NCI-H524 treated with DMSO at 0.1 percent for 48 hours (cell line): ENCODE measurements around the gene SRRM3.
"Not testable (repeated sequence)": the region's sequence is repeated elsewhere in the genome, so short reads cannot be mapped to it uniquely, and the experiment has no call there.

ENCODE experiments used
- DNase-seq: peaks from one replicate; lab custom pipeline; 2025; lab: John Stamatoyannopoulos, UW

The SRRM3 gene

DNA sequence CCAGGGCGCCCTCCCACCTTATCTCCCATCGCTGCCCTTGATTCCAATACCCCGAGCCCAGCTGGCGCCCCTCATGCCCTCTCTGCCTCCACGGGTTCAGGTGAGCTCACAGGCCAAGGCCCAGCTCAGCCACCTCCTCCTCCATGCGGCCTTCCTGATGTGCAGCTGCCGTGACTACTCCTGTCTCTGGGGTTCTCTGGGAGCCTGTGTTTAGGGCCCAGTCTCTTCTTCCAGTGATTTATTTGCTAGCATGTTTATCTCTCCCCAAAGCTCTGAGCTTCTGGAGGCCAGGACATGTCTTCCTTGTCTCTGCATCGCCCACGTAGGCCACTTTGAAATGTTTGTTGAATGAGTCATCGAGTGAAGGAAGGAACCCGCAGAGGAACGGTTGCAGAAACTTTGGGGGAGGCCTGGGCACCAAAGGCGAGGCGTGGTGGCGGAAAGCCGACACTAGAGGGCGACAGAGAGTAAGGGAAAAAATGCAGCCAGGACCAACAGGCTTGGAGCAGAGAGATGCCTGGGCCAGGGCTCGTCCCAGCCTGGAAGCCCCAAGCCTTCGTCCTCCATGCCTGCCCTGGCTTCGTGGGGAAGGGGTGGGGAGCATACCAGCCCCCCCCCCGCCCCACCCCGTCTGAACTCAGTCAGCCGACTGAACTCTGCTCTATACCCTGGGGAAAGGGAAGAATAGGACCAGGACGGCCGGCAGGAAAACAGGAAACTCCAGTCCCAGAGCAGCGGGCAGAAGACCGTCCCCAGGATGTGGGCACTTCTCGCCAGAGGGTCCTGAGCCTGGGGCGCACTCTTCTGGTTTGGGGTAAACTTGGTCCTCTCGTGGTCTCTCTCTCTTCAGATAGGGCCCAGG is 89.9 kb downstream of the SRRM3 start:
- no peak for DNase-seq

DNA sequence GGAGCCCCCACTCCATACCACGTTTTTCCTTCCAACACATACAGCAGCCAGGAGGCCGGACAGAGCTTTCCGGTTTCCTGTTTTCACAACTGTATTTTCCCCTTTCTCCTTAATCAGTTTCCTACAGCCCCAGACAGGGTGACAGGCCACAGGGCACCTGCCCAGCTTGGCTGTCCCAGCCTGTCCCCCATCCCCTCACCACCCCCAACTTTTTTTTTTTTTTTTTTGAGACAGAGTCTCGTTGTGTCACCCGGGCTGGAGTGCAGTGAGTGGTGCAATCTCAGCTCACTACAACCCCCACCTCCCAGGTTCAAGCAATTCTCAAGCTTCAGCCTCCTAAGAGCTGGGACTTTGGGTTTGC is 90.5 kb downstream of the SRRM3 start:
- DNase-seq, result no peak

DNA sequence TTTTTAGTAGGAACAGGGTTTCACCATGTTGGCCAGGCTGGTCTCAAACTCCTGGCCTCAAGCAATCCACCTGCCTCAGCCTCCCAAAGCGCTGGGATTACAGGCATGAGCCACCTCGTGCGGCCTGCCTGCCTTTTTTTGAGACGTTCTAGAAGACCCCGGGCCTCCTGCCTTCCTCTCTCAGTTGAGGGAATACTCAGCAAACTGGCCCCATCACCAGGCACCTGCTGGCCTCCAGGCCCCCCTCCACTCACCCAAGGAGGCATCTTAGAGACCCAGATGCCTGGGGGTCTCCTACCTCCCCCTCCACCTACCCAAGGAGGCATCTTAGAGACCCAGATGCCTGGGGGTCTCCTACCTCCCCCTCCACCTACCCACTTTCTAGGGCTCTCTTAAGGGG is 91.2 kb downstream of the SRRM3 start:
- not testable (repeated sequence) for DNase-seq

GRCh38 chr7:76293407-76293901 is 91.8 kb downstream of the SRRM3 start:
- no peak for DNase-seq

DNA sequence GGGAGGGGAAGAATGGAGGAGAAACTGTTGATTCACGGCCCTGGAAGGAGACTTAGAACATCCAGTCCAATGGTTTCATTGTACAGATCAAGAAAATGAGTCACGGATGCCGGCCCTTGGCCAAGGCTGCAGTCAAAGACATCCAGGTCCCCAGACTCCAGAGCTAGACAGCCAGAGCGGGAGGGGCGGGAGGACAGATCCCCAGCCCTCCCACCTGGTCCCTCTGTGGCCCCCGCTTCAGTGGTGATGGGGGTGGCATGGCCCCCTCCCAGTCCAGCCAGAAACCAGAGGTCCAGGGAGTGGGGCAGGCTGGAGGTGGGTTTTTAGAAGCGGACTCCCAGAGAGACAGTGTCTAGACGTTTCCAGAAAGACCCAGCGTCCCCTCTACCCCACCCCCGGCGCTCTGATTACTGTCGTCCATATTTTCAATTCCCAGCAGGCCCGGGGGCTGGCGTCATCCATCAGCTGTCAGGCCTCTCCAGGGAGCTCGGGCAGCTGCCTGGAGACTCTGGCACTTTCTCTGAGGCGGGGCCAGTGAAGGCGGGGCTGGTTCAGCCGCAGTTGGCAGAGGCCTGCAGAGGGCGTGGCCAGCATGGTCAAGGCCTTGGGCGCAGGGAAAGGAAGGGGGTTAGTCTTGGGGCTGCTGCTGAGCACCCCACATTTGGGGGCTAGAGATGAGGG is 92.8 kb downstream of the SRRM3 start:
- peak; percentile 41 for DNase-seq

- no peak for DNase-seq
Observed at GRCh38 chr7:76296743-76297740, 95.3 kb downstream of the SRRM3 start.

- no peak for DNase-seq
Observed at GRCh38 chr7:76300166-76300731, 98.6 kb downstream of the SRRM3 start.

DNA sequence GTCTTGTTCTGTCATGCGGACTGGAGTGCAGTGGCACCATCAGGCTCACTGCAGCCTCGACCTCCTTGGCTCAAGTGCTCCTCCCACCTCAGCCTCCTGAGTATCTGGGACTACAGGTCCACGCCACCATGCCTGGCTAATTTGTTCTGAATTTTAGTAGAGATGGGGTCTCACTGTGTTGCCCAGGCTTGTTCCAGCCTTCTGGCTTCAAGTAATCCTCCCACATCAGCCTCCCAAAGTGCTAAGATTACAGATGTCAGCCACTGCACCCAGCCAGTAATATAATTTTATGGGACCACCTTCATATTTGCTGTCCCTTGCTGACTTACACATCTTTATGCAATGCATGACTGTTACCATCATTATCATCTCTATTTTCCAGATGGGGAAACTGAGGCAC is 99.3 kb downstream of the SRRM3 start:
- DNase-seq, result no peak

- DNase-seq, result peak; percentile 51
Observed at GRCh38 chr7:76302347-76303201, 100.9 kb downstream of the SRRM3 start, which contains the start of gene HSPB1. Gene HSPB1 (plus strand): TSS chr7:76302673. CDS start chr7:76302713, 40 bp downstream.

DNA sequence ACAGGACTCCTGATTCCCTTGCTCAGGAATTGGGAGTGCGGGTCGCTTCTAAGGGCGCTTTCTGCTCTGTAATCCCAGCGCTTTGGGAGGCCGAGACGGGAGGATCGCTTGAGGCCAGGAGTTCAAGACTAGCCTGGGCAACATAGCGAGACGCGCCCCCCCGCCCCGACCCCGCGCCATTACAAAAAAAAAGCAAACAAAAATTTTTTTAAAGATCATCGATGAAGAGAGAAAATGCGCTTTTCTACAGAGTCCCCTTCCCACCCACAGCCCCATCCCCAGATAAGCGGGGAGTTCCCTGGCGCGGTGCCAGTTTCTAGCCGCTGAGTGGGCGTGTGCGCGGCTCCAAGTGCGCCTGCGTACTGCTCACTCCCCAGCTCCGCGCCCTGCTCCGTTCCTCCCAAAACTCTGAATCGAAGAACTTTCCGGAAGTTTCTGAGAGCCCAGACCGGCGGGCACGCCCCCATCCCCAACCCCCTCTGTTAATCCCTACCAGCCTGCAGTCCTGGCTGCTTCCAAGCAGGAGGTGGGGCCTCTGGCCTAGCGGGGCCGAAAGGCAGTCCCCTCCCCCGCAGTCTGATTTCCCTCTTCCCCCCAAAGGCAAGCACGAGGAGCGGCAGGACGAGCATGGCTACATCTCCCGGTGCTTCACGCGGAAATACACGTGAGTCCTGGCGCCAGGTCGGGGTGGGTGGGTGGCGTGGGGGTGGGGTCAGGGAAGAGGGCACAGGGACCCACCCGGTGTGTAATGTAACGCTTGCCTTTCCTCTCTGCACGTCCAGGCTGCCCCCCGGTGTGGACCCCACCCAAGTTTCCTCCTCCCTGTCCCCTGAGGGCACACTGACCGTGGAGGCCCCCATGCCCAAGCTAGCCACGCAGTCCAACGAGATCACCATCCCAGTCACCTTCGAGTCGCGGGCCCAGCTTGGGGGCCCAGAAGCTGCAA is 101.8 kb downstream of the SRRM3 start:
- no peak for DNase-seq

DNA sequence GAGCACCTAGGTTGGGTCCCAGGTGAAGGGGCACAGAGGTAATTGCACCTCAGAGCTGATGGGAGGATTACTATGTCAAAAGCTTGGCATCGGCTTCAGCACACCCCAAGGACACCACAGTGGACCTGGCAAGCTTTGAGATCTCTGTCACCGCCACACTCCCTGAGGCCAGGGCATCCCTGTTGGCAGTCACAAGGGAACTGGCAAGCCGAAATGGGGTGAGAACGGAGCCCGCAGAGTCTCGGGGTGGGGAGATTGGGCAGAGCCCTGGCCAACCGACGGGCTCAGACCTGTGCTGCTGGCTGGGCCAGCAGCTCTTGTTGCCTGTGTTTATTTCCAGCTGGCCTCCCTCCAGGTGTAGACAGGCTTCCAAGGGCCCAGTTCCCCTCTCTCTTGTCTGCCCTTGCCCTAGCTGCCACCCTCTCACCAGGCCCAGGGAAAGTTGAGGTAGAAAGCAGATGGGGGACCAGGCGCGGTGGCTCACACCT is 103.2 kb downstream of the SRRM3 start:
- DNase-seq, result no peak

DNA sequence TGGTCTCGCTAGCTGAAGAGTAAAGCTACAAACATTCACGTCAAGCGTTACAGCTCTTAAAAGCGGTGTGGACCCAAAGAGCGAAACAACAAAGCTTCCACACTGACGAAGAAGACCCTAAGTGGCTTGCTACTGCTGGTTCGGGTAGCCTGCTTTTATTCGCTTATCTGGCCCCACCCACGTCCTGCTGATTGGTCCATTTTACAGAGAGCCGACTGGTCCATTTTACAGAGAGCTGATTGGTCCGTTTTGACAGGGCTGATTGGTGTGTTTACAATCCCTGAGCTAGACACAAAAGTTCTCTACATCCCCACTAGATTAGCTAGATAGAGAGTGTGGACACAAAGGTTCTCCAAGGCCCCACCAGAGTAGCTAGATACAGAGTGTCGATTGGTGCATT is 107.2 kb downstream of the SRRM3 start:
- not testable (repeated sequence) for DNase-seq

DNA sequence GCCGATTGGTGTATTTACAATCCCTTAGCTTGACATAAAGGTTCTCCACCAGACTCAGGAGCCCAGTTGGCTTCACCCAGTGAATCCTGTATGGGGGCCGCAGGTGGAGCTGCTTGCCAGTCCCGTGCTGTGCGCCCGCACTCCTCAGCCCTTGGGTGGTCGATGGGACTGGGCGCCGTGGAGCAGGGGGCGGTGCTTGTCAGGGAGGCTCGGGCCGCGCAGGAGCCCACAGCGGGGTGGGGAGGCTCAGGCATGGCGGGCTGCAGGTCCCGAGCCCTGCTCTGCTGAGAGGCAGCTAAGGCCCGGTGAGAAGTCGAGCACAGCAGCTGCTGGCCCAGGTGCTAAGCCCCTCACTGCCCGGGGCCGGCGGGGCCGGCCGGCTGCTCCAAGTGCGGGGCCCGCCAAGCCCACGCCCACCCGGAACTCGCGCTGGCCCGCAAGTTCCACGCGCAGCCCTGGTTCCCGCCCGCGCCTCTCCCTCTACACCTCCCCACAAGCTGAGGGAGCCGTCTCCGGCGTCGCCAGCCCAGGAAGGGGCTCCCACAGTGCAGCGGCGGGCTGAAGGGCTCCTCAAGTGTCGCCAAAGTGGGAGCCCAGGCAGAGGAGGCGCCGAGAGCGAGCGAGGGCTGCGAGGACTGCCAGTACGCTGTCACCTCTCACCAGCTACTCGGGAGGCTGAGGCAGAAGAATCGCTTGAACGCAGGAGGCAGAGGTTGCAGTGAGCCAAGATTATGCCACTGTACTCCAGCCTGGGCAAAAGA is 107.8 kb downstream of the SRRM3 start:
- not testable (repeated sequence) for DNase-seq

- peak; percentile 48 for DNase-seq
Observed at GRCh38 chr7:76310102-76310957, 108.6 kb downstream of the SRRM3 start.

GRCh38 chr7:76311838-76312237 is 110.1 kb downstream of the SRRM3 start:
- not testable (repeated sequence) for DNase-seq

DNA sequence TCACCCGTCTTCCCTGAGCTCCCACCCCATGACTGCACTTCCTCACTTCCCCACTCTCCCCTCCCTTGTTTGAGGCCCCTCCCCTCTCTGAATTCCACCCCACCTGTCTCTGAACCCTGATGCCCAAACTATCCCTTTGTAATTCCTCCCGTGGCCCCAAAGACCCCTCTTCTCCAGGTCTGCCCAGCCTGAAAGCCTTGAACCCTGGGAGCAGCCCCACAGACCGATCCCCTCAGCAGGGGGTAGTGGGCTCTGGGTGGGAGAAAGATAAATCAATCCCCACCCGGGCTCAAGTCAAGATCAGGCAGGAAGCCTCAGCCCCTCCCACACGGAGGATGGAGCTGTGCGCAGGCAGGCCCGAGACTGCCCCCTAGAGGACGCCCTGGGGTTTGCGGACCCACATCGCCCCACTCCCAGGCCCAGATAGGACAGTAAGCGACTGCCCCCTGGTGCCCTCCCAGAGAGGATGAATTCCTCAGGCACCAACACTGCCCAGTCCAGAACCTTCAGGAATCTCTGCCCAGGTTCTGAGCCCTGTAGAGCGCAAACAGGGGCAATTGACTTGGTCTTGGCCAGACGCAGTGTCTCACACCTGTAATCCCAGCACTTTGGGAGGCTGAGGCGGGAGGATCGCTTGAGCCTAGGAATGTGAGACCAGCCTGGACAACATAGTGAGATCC is 112.5 kb downstream of the SRRM3 start:
- DNase-seq, result peak; percentile 50

DNA sequence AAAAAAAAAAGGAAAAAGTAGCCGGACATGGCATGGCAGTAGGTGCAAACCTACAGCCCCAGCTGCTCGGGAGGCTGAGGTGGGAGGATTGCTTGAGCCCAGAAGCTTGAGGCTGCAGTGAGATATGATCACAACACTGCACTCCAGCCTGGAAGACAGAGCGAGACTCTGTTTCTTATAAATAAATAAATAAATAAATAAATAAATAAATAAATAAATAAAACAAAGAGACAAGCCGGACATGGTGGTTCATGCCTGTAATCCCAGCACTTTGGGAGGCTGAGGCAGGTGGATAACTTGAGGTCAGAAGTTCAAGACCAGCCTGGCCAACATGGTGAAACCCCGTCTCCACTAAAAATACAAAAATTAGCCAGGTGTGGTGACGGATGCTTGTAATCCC is 113.0 kb downstream of the SRRM3 start:
- not testable (repeated sequence) for DNase-seq
